Sigmoid colon (tissue), 3 donors: ENCODE results near the gene IGLON5.

Experiments
- CTCF ChIP-seq, 4 experiments: fragments of 450-650 bp in 3 of 4; fragments of 200-600 bp in 1 of 4; IDR thresholded peaks; one replicate each; pipeline ENCODE4 v1.5.1; 2016 to 2019; ENCODE audit warnings: antibody characterized with exemption in 4 of 4, mild to moderate bottlenecking in 3 of 4, moderate library complexity in 2 of 4
- POLR2A ChIP-seq, 2 donors: fragments of 450-650 bp; IDR thresholded peaks; one replicate each; pipeline ENCODE4 v1.6.1; 2016; ENCODE audit warnings: antibody characterized with exemption in 2 of 2, mild to moderate bottlenecking in 2 of 2, moderate library complexity in 2 of 2

DNA sequence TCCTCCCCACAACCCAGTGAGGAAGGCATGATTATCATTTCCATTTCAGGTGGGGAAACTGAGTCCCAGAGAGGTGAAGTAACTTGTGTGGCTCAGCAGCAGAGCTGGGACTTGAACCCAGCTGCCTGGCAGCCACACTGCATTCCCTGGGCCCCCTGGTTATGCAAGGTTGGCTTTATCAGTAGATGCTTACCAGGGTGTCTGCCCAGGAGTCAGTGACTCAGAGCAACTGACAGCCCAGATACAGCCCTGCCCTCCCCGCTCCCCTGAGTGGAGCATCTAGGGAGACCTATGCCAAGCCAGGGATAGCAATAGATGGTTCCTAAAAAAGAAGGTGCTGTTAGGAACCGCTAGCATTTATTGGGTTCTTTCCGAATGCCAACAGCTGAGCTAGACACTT lies 5.9 kb downstream of the IGLON5 start:
- no peak for TF ChIP-seq CTCF (IDR thresholded peaks at IDR 0.05)
- TF ChIP-seq POLR2A (IDR thresholded peaks at IDR 0.05): no peak
